22Rv1 (cell line): ENCODE data around the gene MTMR2.

Source experiments
- CTCF ChIP-seq: fragments of 450-650 bp; IDR thresholded peaks from 2 replicates; pipeline ENCODE4 v1.5.1; 2017; ENCODE audit warnings: mild to moderate bottlenecking
- ZFX ChIP-seq: fragments of 450-650 bp; IDR thresholded peaks from 2 replicates; pipeline ENCODE4 v1.6.1; 2017; ENCODE audit warnings: antibody characterized with exemption, borderline replicate concordance

- TF ChIP-seq CTCF (no peak), ZFX (no peak)
These were observed 9.7 kb upstream of the MTMR2 start for GRCh38 chr11:95933594-95933993.
